Skin epidermis (tissue), 12 donors: ENCODE measurements around the gene GCC2.
"Not testable (repeated sequence)": the region's sequence is repeated elsewhere in the genome, so short reads cannot be mapped to it uniquely, and the experiment has no call there.

Source experiments
- H3K27ac ChIP-seq, 21 experiments: fragments of 200-600 bp; sonication (generic) in 11 of 21; one replicate each; pipeline ENCODE4 v1.5.0; 2020; ENCODE audit warnings: mild to moderate bottlenecking in 3 of 21, inconsistent platforms in 2 of 21, moderate library complexity in 2 of 21
- H3K4me3 ChIP-seq, 7 experiments: fragments of 200-600 bp; sonication (generic) in 2 of 7; one replicate each; pipeline ENCODE4 v1.5.0; 2020; ENCODE audit warnings: inconsistent platforms in 2 of 7, mild to moderate bottlenecking in 2 of 7, moderate library complexity in 1 of 7

Gene GCC2

DNA sequence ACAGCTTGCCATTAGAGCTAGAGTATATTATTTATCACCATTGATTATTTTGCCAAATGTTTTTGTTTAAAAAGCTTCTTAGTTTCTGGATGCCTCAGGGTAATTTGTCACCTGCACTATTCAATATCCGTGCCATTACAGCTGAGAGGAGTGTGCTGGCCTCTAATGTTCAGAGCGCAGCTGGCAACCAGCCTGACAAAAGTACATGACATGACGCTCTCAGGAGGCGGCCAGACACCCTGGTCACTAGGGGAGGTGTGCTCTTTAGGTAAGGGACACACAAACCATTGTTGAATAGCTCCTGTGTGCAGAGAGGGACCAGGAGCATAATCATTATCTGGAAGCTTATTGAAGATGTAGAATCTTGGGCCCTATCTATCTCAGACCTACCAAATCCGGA lies 105.5 kb downstream of the GCC2 start:
- H3K27ac ChIP-seq: peak overlapping the region in 2 of 21 experiments; percentile 26 to 33

DNA sequence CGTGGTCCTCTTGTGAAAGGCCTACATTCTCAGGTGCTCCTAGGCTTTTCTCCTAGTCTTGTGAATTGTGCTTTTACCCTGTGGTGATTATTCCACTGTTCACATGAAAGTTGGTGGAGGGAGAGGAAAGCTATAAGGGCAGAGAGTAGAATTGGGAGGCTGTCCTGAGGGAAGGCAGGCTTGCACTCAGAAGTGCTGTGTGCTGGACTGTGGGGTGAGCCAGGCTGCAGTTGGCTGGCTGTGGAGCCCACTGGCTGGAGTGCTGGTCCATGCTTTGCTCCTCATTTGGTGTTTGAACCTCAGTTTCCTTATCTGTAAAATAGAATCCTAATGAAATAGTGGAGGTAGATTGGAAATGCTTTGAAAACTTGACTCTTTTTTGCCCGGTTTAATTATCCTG lies 106.6 kb downstream of the GCC2 start:
- Histone ChIP-seq H3K4me3 (no peak overlapping the region), H3K27ac (no peak overlapping the region)

More for the DNA sequence above, 105.5 kb downstream of the GCC2 start:
- no peak overlapping the region for H3K4me3 ChIP-seq

DNA sequence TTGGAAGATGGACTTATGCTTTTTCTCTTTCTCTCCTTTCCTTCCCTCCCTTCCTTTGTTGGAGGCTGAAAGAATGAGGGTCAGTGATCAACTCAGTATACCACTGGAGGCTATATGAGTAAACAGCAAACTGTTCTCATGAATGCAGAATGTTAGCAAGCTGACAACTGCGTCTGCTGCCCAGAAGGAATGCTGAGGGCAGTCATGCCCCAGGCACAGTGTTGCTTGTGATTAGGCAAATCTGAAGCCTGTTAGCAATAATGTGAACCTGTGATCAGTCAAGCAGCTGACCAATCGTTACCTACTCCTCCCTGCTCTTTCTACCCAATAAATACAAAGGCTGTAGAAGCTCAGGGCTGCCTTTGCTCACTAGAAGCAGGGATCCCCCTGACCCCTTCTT lies 107.6 kb downstream of the GCC2 start:
- not testable (repeated sequence) for H3K27ac ChIP-seq, H3K4me3 ChIP-seq
